ENCODE results near the gene FCER2. TPM values are rescaled to one million over a fixed set of nuclear protein-coding genes. Genes with fewer than 3 reads are reported as not detected.

The FCER2 gene
- polyA plus RNA-seq, 3 donors: 1.1 to 4.1 (median 2.1) TPM

DNA sequence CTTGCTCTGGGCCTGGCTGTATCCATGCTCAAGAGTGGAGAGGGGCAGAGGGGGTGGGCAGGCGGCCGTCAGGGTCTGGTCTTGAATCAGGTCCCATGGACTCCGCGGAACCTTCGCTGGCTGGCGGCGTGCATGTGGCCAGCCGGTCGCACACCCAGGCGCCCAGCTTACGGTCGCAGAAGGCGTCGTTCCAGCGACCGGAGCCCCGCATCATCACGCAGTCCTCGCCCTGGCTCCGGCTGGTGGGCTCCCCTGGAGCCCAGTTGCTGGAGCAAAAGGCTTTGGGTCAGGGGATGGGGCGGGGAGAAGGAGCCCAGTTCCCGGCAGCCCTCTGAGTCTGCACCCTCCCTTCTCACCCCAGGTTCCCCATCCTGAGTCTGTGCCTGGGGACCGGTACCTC, 12.8 kb downstream of the FCER2 start:
- intact Hi-C loops (cut with micrococcal nuclease): loop anchor here in 1 of 2 donors (5.0 kb wide), 1 partner anchor 108 kb away; no protein-coding TSS in a partner anchor
- Histone ChIP-seq H4K20me1 (ENCODE audit: insufficient read depth, low read length) (peaks cover 9% of the 10 kb centered on the region), H3K36me3 (replicated peaks in 1 of 2; ENCODE audit: control insufficient read depth in 1 of 2, insufficient read depth in 2 of 2, low read length in 2 of 2) (peaks cover 2 to 11% of the 10 kb centered on the region in 2 donors), H3K4me3 (replicated peaks in 1 of 3; ENCODE audit: low read depth in 2 of 3, low read length in 3 of 3) (peak overlapping the region in 2 of 3 experiments; percentile 27 to 54), H3K9ac (ENCODE audit: insufficient read depth, low read length, poor library complexity, severe bottlenecking) (no peak overlapping the region), H3K4me1 (ENCODE audit: control insufficient read depth in 1 of 2, insufficient read depth in 2 of 2, low read length in 2 of 2) (peaks cover 14 to 15% of the 10 kb centered on the region in 2 donors), H3K27me3 (ENCODE audit: control insufficient read depth in 2 of 2, insufficient read depth in 2 of 2, low read length in 2 of 2) (no peaks in the 10 kb centered on the region), H3K4me2 (replicated peaks; ENCODE audit: extremely low read depth, low read length, poor library complexity, severe bottlenecking) (peak overlapping the region; percentile 65), H3K9me3 (replicated peaks in 1 of 2; ENCODE audit: control insufficient read depth in 1 of 2, insufficient read depth in 1 of 2, low read length in 2 of 2) (no peaks in the 10 kb centered on the region), H2AFZ (ENCODE audit: insufficient read depth, low read depth, low read length, poor library complexity, severe bottlenecking) (peak overlapping the region; percentile 69), H3K27ac (ENCODE audit: low read depth in 1 of 2, low read length in 2 of 2) (no peak overlapping the region), H3K79me2 (ENCODE audit: insufficient read depth, low read length) (peaks cover 6% of the 10 kb centered on the region)
- Mint-ChIP-seq H3K9me3 (peaks cover 0 to 5% (median 0%) of the 10 kb centered on the region in 7 donors), H3K27me3 (ENCODE audit: low read depth in 3 of 3) (peaks cover 3 to 7% (median 3%) of the 10 kb centered on the region in 3 donors), H3K4me1 (peaks cover 29% of the 10 kb centered on the region), H3K4me3 (peak overlapping the region; percentile 53 to 79), H3K27ac (peak overlapping the region in 1 of 7 donors; percentile 5), H3K36me3 (peaks cover 10 to 17% of the 10 kb centered on the region in 2 donors)
- TF ChIP-seq, protein P1, sequence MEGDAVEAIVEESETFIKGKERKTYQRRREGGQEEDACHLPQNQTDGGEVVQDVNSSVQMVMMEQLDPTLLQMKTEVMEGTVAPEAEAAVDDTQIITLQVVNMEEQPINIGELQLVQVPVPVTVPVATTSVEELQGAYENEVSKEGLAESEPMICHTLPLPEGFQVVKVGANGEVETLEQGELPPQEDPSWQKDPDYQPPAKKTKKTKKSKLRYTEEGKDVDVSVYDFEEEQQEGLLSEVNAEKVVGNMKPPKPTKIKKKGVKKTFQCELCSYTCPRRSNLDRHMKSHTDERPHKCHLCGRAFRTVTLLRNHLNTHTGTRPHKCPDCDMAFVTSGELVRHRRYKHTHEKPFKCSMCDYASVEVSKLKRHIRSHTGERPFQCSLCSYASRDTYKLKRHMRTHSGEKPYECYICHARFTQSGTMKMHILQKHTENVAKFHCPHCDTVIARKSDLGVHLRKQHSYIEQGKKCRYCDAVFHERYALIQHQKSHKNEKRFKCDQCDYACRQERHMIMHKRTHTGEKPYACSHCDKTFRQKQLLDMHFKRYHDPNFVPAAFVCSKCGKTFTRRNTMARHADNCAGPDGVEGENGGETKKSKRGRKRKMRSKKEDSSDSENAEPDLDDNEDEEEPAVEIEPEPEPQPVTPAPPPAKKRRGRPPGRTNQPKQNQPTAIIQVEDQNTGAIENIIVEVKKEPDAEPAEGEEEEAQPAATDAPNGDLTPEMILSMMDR (IDR thresholded peaks at IDR 0.05): no peak
- DNase-seq: peak in 1 of 3 donors; percentile 11
- 26% methylated on average over 18 of the region's 23 CpGs for WGBS (ENCODE audit: insufficient coverage)

- H3K4me1 ChIP-seq (ENCODE audit: control insufficient read depth in 1 of 2, insufficient read depth in 2 of 2, low read length in 2 of 2): peaks cover 19 to 24% of the 10 kb centered on the region in 2 donors
- peaks cover 0 to 5% (median 0%) of the 10 kb centered on the region in 7 donors for H3K9me3 Mint-ChIP-seq
- peaks cover 12 to 31% of the 10 kb centered on the region in 2 donors for H3K36me3 ChIP-seq (replicated peaks in 1 of 2; ENCODE audit: control insufficient read depth in 1 of 2, insufficient read depth in 2 of 2, low read length in 2 of 2)
- H3K79me2 ChIP-seq (ENCODE audit: insufficient read depth, low read length): peaks cover 26% of the 10 kb centered on the region
- intact Hi-C loops (cut with micrococcal nuclease): loop anchor here in 1 of 2 donors (5.0 kb wide), 1 partner anchor 110 kb away; no protein-coding TSS in a partner anchor
- H2AFZ ChIP-seq (ENCODE audit: insufficient read depth, low read depth, low read length, poor library complexity, severe bottlenecking): no peak overlapping the region
- H3K9ac ChIP-seq (ENCODE audit: insufficient read depth, low read length, poor library complexity, severe bottlenecking): no peak overlapping the region
- no peaks in the 10 kb centered on the region for H3K27me3 ChIP-seq (ENCODE audit: control insufficient read depth in 2 of 2, insufficient read depth in 2 of 2, low read length in 2 of 2)
- H4K20me1 ChIP-seq (ENCODE audit: insufficient read depth, low read length): peaks cover 26% of the 10 kb centered on the region
- peak overlapping the region in 1 of 7 donors; percentile 27 for H3K27ac Mint-ChIP-seq
- H3K4me3 Mint-ChIP-seq: no peak overlapping the region
- H3K9me3 ChIP-seq (replicated peaks in 1 of 2; ENCODE audit: control insufficient read depth in 1 of 2, insufficient read depth in 1 of 2, low read length in 2 of 2): no peaks in the 10 kb centered on the region
- H3K27ac ChIP-seq (ENCODE audit: low read depth in 1 of 2, low read length in 2 of 2): no peak overlapping the region
- WGBS (ENCODE audit: insufficient coverage): 91% methylated on average over 10 of the region's 12 CpGs
- peaks cover 20 to 35% of the 10 kb centered on the region in 2 donors for H3K36me3 Mint-ChIP-seq
- no peak overlapping the region for H3K4me3 ChIP-seq (replicated peaks in 1 of 3; ENCODE audit: low read depth in 2 of 3, low read length in 3 of 3)
- TF ChIP-seq, protein P1 (IDR thresholded peaks at IDR 0.05): no peak
- peaks cover 34% of the 10 kb centered on the region for H3K4me1 Mint-ChIP-seq
- peaks cover 3 to 7% (median 3%) of the 10 kb centered on the region in 3 donors for H3K27me3 Mint-ChIP-seq (ENCODE audit: low read depth in 3 of 3)
- DNase-seq: no peak
- H3K4me2 ChIP-seq (replicated peaks; ENCODE audit: extremely low read depth, low read length, poor library complexity, severe bottlenecking): no peak overlapping the region
Observed at GRCh38 chr19:7687177-7687576, 14.8 kb downstream of the FCER2 start.
